Measurements from ENCODE around the gene TCF23. TPM values are rescaled to one million over a fixed set of nuclear protein-coding genes. Genes with fewer than 3 reads are reported as not detected.
A peak's percentile ranks its signal among the peaks of the same experiment; 100 is the strongest.

The TCF23 gene
- total and polyA plus RNA-seq, 2 experiments from 2014 or later: 0.03 to 0.07 TPM

GRCh38 chr2:27177441-27178351, 28.9 kb downstream of the TCF23 start:
- H3K36me3 Mint-ChIP-seq (ENCODE audit: low read depth): no peaks in the 10 kb centered on the region
- peaks cover 3% of the 10 kb centered on the region; the same call in 1 of the 3 replicates for H3K4me1 Mint-ChIP-seq
- no peak overlapping the region for H3K4me3 Mint-ChIP-seq

DNA sequence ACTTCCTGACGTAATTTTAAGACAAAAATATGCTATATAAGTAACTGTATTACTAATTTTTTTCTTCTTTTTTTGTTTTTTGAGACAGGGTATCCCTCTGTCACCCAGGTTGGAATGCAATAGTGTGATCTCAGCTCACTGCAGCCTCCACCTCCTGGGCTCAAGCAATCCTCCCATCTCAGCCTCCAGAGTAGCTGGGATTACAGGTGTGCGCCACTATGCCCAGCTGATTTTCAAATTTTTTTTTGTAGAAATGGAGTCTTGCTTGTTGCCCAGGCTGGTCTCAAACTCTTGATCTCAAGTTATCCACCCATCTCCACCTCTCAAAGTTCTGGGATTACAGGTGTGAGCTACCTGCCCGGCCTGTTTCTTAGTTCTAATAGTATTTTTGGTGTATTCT, 29.7 kb downstream of the TCF23 start:
- H3K79me2 ChIP-seq (replicated peaks; ENCODE audit: insufficient read depth): no peaks in the 10 kb centered on the region
- no peaks in the 10 kb centered on the region for H4K20me1 ChIP-seq (replicated peaks; ENCODE audit: insufficient read depth)
- Mint-ChIP-seq H3K27ac (no peak overlapping the region), H3K4me1 (peaks cover 3% of the 10 kb centered on the region; the same call in 1 of the 3 replicates), H3K27me3 (ENCODE audit: insufficient read depth, low read depth, poor library complexity) (no peaks in the 10 kb centered on the region), H3K4me3 (no peak overlapping the region), H3K9me3 (no peaks in the 10 kb centered on the region), H3K36me3 (ENCODE audit: low read depth) (no peaks in the 10 kb centered on the region)
- H3K4me3 ChIP-seq: no peak overlapping the region
- no peak overlapping the region for H3K4me2 ChIP-seq
- no peaks in the 10 kb centered on the region for H3K4me1 ChIP-seq (ENCODE audit: insufficient read depth)
- TF ChIP-seq POLR2AphosphoS5 (IDR thresholded peaks at IDR 0.05; ENCODE audit: low read depth) (no peak), JUNB (IDR thresholded peaks at IDR 0.05; ENCODE audit: unreplicated experiment) (no peak), EZH2 (IDR thresholded peaks at IDR 0.05; ENCODE audit: low read depth, unreplicated experiment) (no peak), ETS1 (IDR thresholded peaks at IDR 0.05) (no peak), CREB1 (CRISPR knock-in tag; IDR thresholded peaks at IDR 0.05; ENCODE audit: low read depth) (no peak), NANOG (IDR thresholded peaks at IDR 0.05; ENCODE audit: borderline replicate concordance) (no peak)
- H3K9me2 ChIP-seq (ENCODE audit: insufficient read depth): no peaks in the 10 kb centered on the region
- DNase-seq (ENCODE audit: low spot score) (no peak), ATAC-seq (no peak)
- H3K27me3 ChIP-seq (ENCODE audit: insufficient read depth): no peaks in the 10 kb centered on the region
- no peak overlapping the region for H3K27ac ChIP-seq (ENCODE audit: low read depth)
- H3K36me3 ChIP-seq (ENCODE audit: insufficient read depth): no peaks in the 10 kb centered on the region
- H3F3A ChIP-seq (replicated peaks; ENCODE audit: low read depth): no peaks in the 10 kb centered on the region
- H2AFZ ChIP-seq: no peak overlapping the region

More at GRCh38 chr2:27177441-27178351, 28.9 kb downstream of the TCF23 start:
- ATAC-seq (no peak), DNase-seq (ENCODE audit: low spot score) (no peak)
- no peaks in the 10 kb centered on the region for H3K79me2 ChIP-seq (replicated peaks; ENCODE audit: insufficient read depth)
- TF ChIP-seq JUNB (IDR thresholded peaks at IDR 0.05; ENCODE audit: unreplicated experiment): no peak
- TF ChIP-seq CTCF (conservative IDR thresholded peaks at IDR 0.05; ENCODE audit: low read depth in 2 of 2): no peak
- no peak for TF ChIP-seq EZH2 (IDR thresholded peaks at IDR 0.05; ENCODE audit: low read depth, unreplicated experiment)
- TF ChIP-seq CREB1 (CRISPR knock-in tag; IDR thresholded peaks at IDR 0.05; ENCODE audit: low read depth): no peak
- TF ChIP-seq ETS1 (IDR thresholded peaks at IDR 0.05): no peak
- TF ChIP-seq ZNF114 (CRISPR knock-in tag; IDR thresholded peaks at IDR 0.05): no peak
- H3K4me2 ChIP-seq: no peak overlapping the region
- no peaks in the 10 kb centered on the region for H3K36me3 ChIP-seq (ENCODE audit: insufficient read depth)
- H3K9me3 Mint-ChIP-seq: no peaks in the 10 kb centered on the region
- no peaks in the 10 kb centered on the region for H3K27me3 Mint-ChIP-seq (ENCODE audit: insufficient read depth, low read depth, poor library complexity)
- H3F3A ChIP-seq (replicated peaks; ENCODE audit: low read depth): no peaks in the 10 kb centered on the region
- H3K27ac Mint-ChIP-seq: no peak overlapping the region
- H3K4me3 ChIP-seq: no peak overlapping the region
- no peaks in the 10 kb centered on the region for H3K4me1 ChIP-seq (ENCODE audit: insufficient read depth)
- no peaks in the 10 kb centered on the region for H3K9me2 ChIP-seq (ENCODE audit: insufficient read depth)
- peak overlapping the region; percentile 59; the same call in 1 of the 2 replicates for H2AFZ ChIP-seq
- H4K20me1 ChIP-seq (replicated peaks; ENCODE audit: insufficient read depth): no peaks in the 10 kb centered on the region
- H3K27me3 ChIP-seq (ENCODE audit: insufficient read depth): no peaks in the 10 kb centered on the region
- H3K27ac ChIP-seq (ENCODE audit: low read depth): no peak overlapping the region
